K562 (cell line): ENCODE results near the gene BAG2. TPM values are rescaled to one million over a fixed set of nuclear protein-coding genes. Genes with fewer than 3 reads are reported as not detected.
A peak's percentile ranks its signal among the peaks of the same experiment; 100 is the strongest.

Experiments
- ATAC-seq: fragments of 200-7000 bp; cut with Tn5 transposase; 3 replicates; pipeline ENCODE4 v1.9.1; 2020; ENCODE audit warnings: moderate library complexity
- BruUV-seq: library from RNA; stranded (reverse); fragments of 400-500 nt; replicated peaks from 2 replicates; lab custom pipeline; 2021; lab: Mats Ljungman, UMichigan
- CTCF ChIA-PET: fragments of 300-600 bp; formaldehyde crosslinking; extraction: SDS; loops from one replicate; lab custom pipeline; 2021; ENCODE audit warnings: low intra/inter-chr PET ratio; lab: Yijun Ruan, JAX
- POLR2A ChIA-PET: fragments of 300-600, 350-650 bp; sonication (Branson Sonifier 250); formaldehyde crosslinking; extraction: SDS; loops from one replicate; lab custom pipeline; 2021; ENCODE audit warnings: antibody characterized with exemption, inconsistent platforms; lab: Yijun Ruan, JAX
- DNase-seq, 4 experiments: peaks; one replicate each; pipeline versions ENCODE4 v3.0.0 to v3.0.0-alpha.2; 2011 to 2018; ENCODE audit warnings: low spot score in 3 of 4, mixed read lengths in 3 of 4; ENCODE audit errors: extremely low read depth in 1 of 4
- FAIRE-seq: peaks from 2 replicates; lab custom pipeline; 2011; peaks lifted over from hg19 to GRCh38; lab: Jason Lieb, UNC
- H2AFZ ChIP-seq: 2 replicates; pipeline ENCODE4 v1.6.0; 2011; ENCODE audit warnings: low read depth, low read length, control low read depth, inconsistent platforms
- H3K27ac ChIP-seq: fragments of 200-600 bp; 3 replicates; pipeline ENCODE4 v1.8.0; 2011; ENCODE audit warnings: low read depth, mild to moderate bottlenecking, control low read depth, inconsistent platforms, low read length, moderate library complexity, mixed read lengths; ENCODE audit errors: extremely low read depth
- H3K27me3 ChIP-seq, 2 experiments: fragments of 300-600 bp in 1 of 2; 2 replicates in 1 of 2; 3 replicates in 1 of 2; pipeline versions ENCODE4 v1.6.0 to v1.8.0; 2011; ENCODE audit warnings: inconsistent platforms in 2 of 2, low read length in 2 of 2, mild to moderate bottlenecking in 1 of 2, mixed read lengths in 1 of 2, moderate library complexity in 1 of 2; ENCODE audit not compliant: control insufficient read depth in 2 of 2, insufficient read depth in 2 of 2
- H3K36me3 ChIP-seq: fragments of 300-600 bp; 3 replicates; pipeline ENCODE4 v1.8.0; 2011; ENCODE audit warnings: mild to moderate bottlenecking, low read length, inconsistent platforms; ENCODE audit not compliant: control insufficient read depth, insufficient read depth
- H3K4me1 ChIP-seq, 2 experiments: fragments of 200-600 bp in 1 of 2; replicated peaks in 1 of 2; 2 replicates in 1 of 2; 3 replicates in 1 of 2; pipeline versions ENCODE4 v1.5.1 to v1.8.0; 2011; ENCODE audit warnings: inconsistent platforms in 2 of 2, low read length in 2 of 2, mild to moderate bottlenecking in 1 of 2, mixed read lengths in 1 of 2, moderate library complexity in 1 of 2; ENCODE audit not compliant: control insufficient read depth in 2 of 2, insufficient read depth in 2 of 2
- H3K4me2 ChIP-seq: 2 replicates; pipeline ENCODE4 v1.6.1; 2011; ENCODE audit warnings: low read length, control low read depth, inconsistent platforms, mixed read lengths; ENCODE audit not compliant: insufficient read depth
- H3K4me3 ChIP-seq: fragments of 200-600 bp; sonication (generic), shearing (Covaris generic); 2 replicates; pipeline ENCODE4 v1.5.1; 2016; ENCODE audit warnings: control low read depth, inconsistent platforms
- H3K79me2 ChIP-seq: fragments of 200-600 bp; 3 replicates; pipeline ENCODE4 v1.8.0; 2011; ENCODE audit warnings: low read length, inconsistent platforms; ENCODE audit not compliant: control insufficient read depth, insufficient read depth
- H3K9ac ChIP-seq, 2 experiments: 2 replicates each; pipeline versions ENCODE4 v1.6.0 to v1.6.1; 2011; ENCODE audit warnings: low read depth in 2 of 2, low read length in 2 of 2, control low read depth in 1 of 2, inconsistent platforms in 1 of 2, mild to moderate bottlenecking in 1 of 2, mixed read lengths in 1 of 2; ENCODE audit not compliant: insufficient read depth in 1 of 2
- H3K9me1 ChIP-seq: one replicate; pipeline ENCODE4 v1.6.0; 2011; ENCODE audit warnings: inconsistent platforms, mild to moderate bottlenecking, low read length, moderate library complexity; ENCODE audit not compliant: control insufficient read depth, insufficient read depth
- H3K9me3 ChIP-seq: replicated peaks from 2 replicates; pipeline ENCODE4 v1.5.1; 2011; ENCODE audit warnings: low read depth, low read length, inconsistent platforms; ENCODE audit not compliant: control insufficient read depth, insufficient read depth
- H4K20me1 ChIP-seq: replicated peaks from 2 replicates; pipeline ENCODE4 v1.6.1; 2011; ENCODE audit warnings: low read length, inconsistent platforms, mixed read lengths; ENCODE audit not compliant: control insufficient read depth, insufficient read depth
- CBFA2T2 ChIP-seq: fragments of 450-650 bp; conservative IDR thresholded peaks from 2 replicates; pipeline ENCODE4 v1.6.1; 2017; ENCODE audit warnings: mild to moderate bottlenecking
- ESRRA ChIP-seq: fragments of 450-650 bp; IDR thresholded peaks from 2 replicates; pipeline ENCODE4 v1.6.1; 2014; ENCODE audit warnings: low read depth, mild to moderate bottlenecking, moderate library complexity, borderline replicate concordance
- KDM1A ChIP-seq, 2 experiments: fragments of 450-650 bp; IDR thresholded peaks; 2 replicates each; pipeline ENCODE4 v1.6.1; 2016; ENCODE audit warnings: mild to moderate bottlenecking in 2 of 2
- MBD1 ChIP-seq: fragments of 250-450 bp; sonication (Bioruptor Pico); IDR thresholded peaks from 2 replicates; pipeline ENCODE4 v1.8.0; 2022; ENCODE audit warnings: inconsistent platforms
- NONO ChIP-seq, 2 experiments: fragments of 200-400 bp in 1 of 2; fragments of 450-650 bp in 1 of 2; formaldehyde crosslinking in 1 of 2; IDR thresholded peaks; 2 replicates each; pipeline ENCODE4 v1.6.1; 2017; ENCODE audit warnings: low read depth in 2 of 2, mild to moderate bottlenecking in 2 of 2, moderate library complexity in 2 of 2, low read length in 1 of 2
- PCBP1 ChIP-seq: fragments of 200-400 bp; formaldehyde crosslinking; IDR thresholded peaks from 2 replicates; pipeline ENCODE4 v1.6.1; 2018; ENCODE audit warnings: mild to moderate bottlenecking, low read depth, low read length; ENCODE audit not compliant: poor library complexity, severe bottlenecking
- WGBS: fragments of 100-300 bp; shearing (Covaris generic); methylation state at CpG from one replicate; pipeline ENCODE4 v1.1.6; 2016; ENCODE audit warnings: low coverage, mixed read lengths; ENCODE audit not compliant: insufficient coverage; ENCODE audit errors: missing lambda C conversion rate; 5-methylcytosine and 5-hydroxymethylcytosine counted together
- in situ Hi-C: fragments of 300-500 bp; cut with MboI; formaldehyde crosslinking; loops from 4 replicates; pipeline ENCODE4 v1.15.0; 2018; ENCODE audit warnings: inconsistent platforms, mixed read lengths
- intact Hi-C: fragments of 100-400 bp; cut with micrococcal nuclease; formaldehyde crosslinking; loops from 2 replicates; pipeline ENCODE4 v1.14.2; 2022
- polyA plus RNA-seq, 8 experiments: library from polyadenylated mRNA; depleted of rRNA in 4 of 8; stranded (reverse) in 5 of 8; unstranded in 3 of 8; fragments of >200 nt; fragmentation: Nextera tagmentation in 2 of 8; fragmentation: Illumina TruSeq in 1 of 8; extraction: Ambion mirVana in 2 of 8; extraction: Trizol in 1 of 8; gene quantifications; 2 replicates each; pipeline versions ENCODE4 v1.2.1 to v1.2.3, GENCODE V29; 2011 to 2014; ENCODE audit warnings: inconsistent platforms in 1 of 8, missing spikeins in 1 of 8
- total RNA-seq, 7 experiments: library from RNA; depleted of rRNA in 6 of 7; stranded (reverse); fragments of >200 nt in 6 of 7; fragmentation: Illumina TruSeq in 2 of 7; extraction: Trizol in 2 of 7; gene quantifications; 2 replicates each; pipeline versions ENCODE4 v1.2.1 to v1.2.3, GENCODE V29; 2011 to 2021; ENCODE audit warnings: low replicate concordance in 1 of 7
- TF ChIP-seq, protein P1 (sequence below): fragments of 450-650 bp; IDR thresholded peaks from 2 replicates; pipeline ENCODE4 v1.6.1; 2016; ENCODE audit warnings: mild to moderate bottlenecking
- TF ChIP-seq, protein P2 (sequence below): sonication (generic); formaldehyde crosslinking; IDR thresholded peaks from 2 replicates; pipeline ENCODE4 v1.8.0; 2022; ENCODE audit warnings: mild to moderate bottlenecking, missing genetic modification reagents, borderline replicate concordance

BAG2 gene
- total and polyA plus RNA-seq, 9 of the 15 experiments (the other 6 are each of a cell fraction or from before 2014, with no cell fraction given) = 12.8 to 20.7 (median 17.6) TPM

DNA sequence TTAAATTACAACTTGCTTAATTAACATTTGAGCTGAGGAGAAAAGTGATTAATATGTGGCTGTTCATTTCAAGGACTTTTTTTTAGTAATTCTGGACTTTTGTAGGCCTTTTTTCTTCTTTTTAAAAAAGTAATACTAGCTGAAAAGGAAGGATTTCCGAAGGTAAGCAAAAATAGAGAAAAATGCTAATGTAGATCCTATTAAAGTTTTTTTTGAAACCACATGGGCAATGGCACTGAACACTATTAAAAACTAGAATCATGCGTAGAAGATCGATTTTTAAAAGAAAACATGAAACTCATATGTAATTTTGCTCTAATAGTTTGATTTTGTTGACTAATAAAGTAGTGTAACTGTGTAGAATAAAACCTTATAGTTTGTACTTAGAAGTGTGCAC is 2.4 kb downstream of the BAG2 start (continued):
- TF ChIP-seq MBD1 (CRISPR knock-in tag) = 0 out of 2 replicates have a peak, but pooled peaks have one; percentile 19

- DNase-seq = no peak
- FAIRE-seq = no peak
- H3K9ac ChIP-seq = no peak overlapping the region
- H3K27ac ChIP-seq = no peak overlapping the region
- H3K9me3 ChIP-seq = no peaks in the 10 kb centered on the region
- peaks cover under 1 to 17% of the 10 kb centered on the region in 2 experiments; a peak in 3 of 5 replicates for H3K4me1 ChIP-seq
- 74% methylated on average over 9 of the region's 11 CpGs for WGBS
- ChIA-PET CTCF (no interaction called here), POLR2A (interaction anchor here (0.8 kb wide), 1 partner anchor 23 kb away, joined by 5 read pairs; no protein-coding TSS in a partner anchor)
- H3K79me2 ChIP-seq = peaks cover 93% of the 10 kb centered on the region
- no peaks in the 10 kb centered on the region for H3K9me1 ChIP-seq
- peaks cover 88% of the 10 kb centered on the region for H3K36me3 ChIP-seq
- intact Hi-C loops = no loop called here
- in situ Hi-C loops = no loop called here
- H3K4me2 ChIP-seq = no peak overlapping the region
- no peak for ATAC-seq
- no TSS peak for BruUV-seq
- H3K4me3 ChIP-seq = no peak overlapping the region
- peaks cover 6% of the 10 kb centered on the region; the same call in 1 of the 2 replicates for H4K20me1 ChIP-seq
- H2AFZ ChIP-seq = no peak overlapping the region
- no peaks in the 10 kb centered on the region for H3K27me3 ChIP-seq
- TF ChIP-seq NONO (IDR thresholded peaks at IDR 0.05; ENCODE audit: low read depth in 2 of 2, low read length in 1 of 2) (no peak), ESRRA (no peak), MBD1 (CRISPR knock-in tag) (no peak), KDM1A (IDR thresholded peaks at IDR 0.05) (no peak), CBFA2T2 (no peak), PCBP1 (no peak)
- TF ChIP-seq, protein P1, sequence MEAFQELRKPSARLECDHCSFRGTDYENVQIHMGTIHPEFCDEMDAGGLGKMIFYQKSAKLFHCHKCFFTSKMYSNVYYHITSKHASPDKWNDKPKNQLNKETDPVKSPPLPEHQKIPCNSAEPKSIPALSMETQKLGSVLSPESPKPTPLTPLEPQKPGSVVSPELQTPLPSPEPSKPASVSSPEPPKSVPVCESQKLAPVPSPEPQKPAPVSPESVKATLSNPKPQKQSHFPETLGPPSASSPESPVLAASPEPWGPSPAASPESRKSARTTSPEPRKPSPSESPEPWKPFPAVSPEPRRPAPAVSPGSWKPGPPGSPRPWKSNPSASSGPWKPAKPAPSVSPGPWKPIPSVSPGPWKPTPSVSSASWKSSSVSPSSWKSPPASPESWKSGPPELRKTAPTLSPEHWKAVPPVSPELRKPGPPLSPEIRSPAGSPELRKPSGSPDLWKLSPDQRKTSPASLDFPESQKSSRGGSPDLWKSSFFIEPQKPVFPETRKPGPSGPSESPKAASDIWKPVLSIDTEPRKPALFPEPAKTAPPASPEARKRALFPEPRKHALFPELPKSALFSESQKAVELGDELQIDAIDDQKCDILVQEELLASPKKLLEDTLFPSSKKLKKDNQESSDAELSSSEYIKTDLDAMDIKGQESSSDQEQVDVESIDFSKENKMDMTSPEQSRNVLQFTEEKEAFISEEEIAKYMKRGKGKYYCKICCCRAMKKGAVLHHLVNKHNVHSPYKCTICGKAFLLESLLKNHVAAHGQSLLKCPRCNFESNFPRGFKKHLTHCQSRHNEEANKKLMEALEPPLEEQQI = no peak
- TF ChIP-seq, protein P2, sequence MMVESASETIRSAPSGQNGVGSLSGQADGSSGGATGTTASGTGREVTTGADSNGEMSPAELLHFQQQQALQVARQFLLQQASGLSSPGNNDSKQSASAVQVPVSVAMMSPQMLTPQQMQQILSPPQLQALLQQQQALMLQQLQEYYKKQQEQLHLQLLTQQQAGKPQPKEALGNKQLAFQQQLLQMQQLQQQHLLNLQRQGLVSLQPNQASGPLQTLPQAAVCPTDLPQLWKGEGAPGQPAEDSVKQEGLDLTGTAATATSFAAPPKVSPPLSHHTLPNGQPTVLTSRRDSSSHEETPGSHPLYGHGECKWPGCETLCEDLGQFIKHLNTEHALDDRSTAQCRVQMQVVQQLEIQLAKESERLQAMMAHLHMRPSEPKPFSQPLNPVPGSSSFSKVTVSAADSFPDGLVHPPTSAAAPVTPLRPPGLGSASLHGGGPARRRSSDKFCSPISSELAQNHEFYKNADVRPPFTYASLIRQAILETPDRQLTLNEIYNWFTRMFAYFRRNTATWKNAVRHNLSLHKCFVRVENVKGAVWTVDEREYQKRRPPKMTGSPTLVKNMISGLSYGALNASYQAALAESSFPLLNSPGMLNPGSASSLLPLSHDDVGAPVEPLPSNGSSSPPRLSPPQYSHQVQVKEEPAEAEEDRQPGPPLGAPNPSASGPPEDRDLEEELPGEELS (CRISPR knock-in tag) = no peak
Observed at GRCh38 chr6:57177545-57178265, 5.6 kb downstream of the BAG2 start.
